Trophoblast cell (in vitro differentiated cells and primary cell): Measurements from ENCODE around the gene HIRA.

Source experiments
- DNase-seq, 2 donors: peaks; one replicate each; pipeline ENCODE4 v3.0.0-alpha.2; 2016
- H2AFZ ChIP-seq: 2 replicates; pipeline ENCODE4 v1.6.1; 2013; ENCODE audit warnings: low read length, moderate library complexity, mild to moderate bottlenecking; ENCODE audit not compliant: insufficient read depth, poor library complexity
- H2AK5ac ChIP-seq: 2 replicates; pipeline ENCODE4 v1.6.1; 2013; ENCODE audit warnings: mild to moderate bottlenecking, low read length
- H2BK120ac ChIP-seq: 2 replicates; pipeline ENCODE4 v1.6.1; 2013; ENCODE audit warnings: low read length, mild to moderate bottlenecking, moderate library complexity; ENCODE audit not compliant: insufficient read depth, poor library complexity
- H2BK12ac ChIP-seq: 2 replicates; pipeline ENCODE4 v1.6.1; 2013; ENCODE audit warnings: mild to moderate bottlenecking, low read length, moderate library complexity
- H2BK5ac ChIP-seq: 2 replicates; pipeline ENCODE4 v1.6.1; 2013; ENCODE audit warnings: low read length, low read depth, moderate library complexity, mild to moderate bottlenecking; ENCODE audit not compliant: poor library complexity
- H3K14ac ChIP-seq: 2 replicates; pipeline ENCODE4 v1.6.1; 2013; ENCODE audit warnings: mild to moderate bottlenecking, low read length
- H3K18ac ChIP-seq: 2 replicates; pipeline ENCODE4 v1.6.1; 2013; ENCODE audit warnings: mild to moderate bottlenecking, low read length
- H3K23ac ChIP-seq: 2 replicates; pipeline ENCODE4 v1.6.1; 2013; ENCODE audit warnings: low read length
- H3K27ac ChIP-seq: 2 replicates; pipeline ENCODE4 v1.5.1; 2013; ENCODE audit warnings: low read depth, mild to moderate bottlenecking, inconsistent platforms, low read length, moderate library complexity
- H3K27me3 ChIP-seq: 2 replicates; pipeline ENCODE4 v1.6.1; 2013; ENCODE audit warnings: inconsistent platforms, mild to moderate bottlenecking, low read length, moderate library complexity; ENCODE audit not compliant: insufficient read depth
- H3K36me3 ChIP-seq, 2 experiments: 1 replicate in 1 of 2; 2 replicates in 1 of 2; pipeline ENCODE4 v1.6.1; 2013; ENCODE audit warnings: low read length in 2 of 2, mild to moderate bottlenecking in 2 of 2, moderate library complexity in 1 of 2; ENCODE audit not compliant: insufficient read depth in 2 of 2, control insufficient read depth in 1 of 2
- H3K4ac ChIP-seq: 2 replicates; pipeline ENCODE4 v1.6.1; 2013; ENCODE audit warnings: low read depth, mild to moderate bottlenecking, low read length, moderate library complexity
- H3K4me1 ChIP-seq, 2 experiments: 1 replicate in 1 of 2; 2 replicates in 1 of 2; pipeline ENCODE4 v1.6.1; 2013; ENCODE audit warnings: low read length in 2 of 2, mild to moderate bottlenecking in 2 of 2, moderate library complexity in 1 of 2; ENCODE audit not compliant: insufficient read depth in 2 of 2, control insufficient read depth in 1 of 2
- H3K4me2 ChIP-seq: 2 replicates; pipeline ENCODE4 v1.6.1; 2013; ENCODE audit warnings: inconsistent platforms, mild to moderate bottlenecking, low read length, moderate library complexity
- H3K4me3 ChIP-seq: 2 replicates; pipeline ENCODE4 v1.5.1; 2013; ENCODE audit warnings: mild to moderate bottlenecking, low read depth, low read length, inconsistent platforms
- H3K79me1 ChIP-seq: one replicate; pipeline ENCODE4 v1.6.1; 2013; ENCODE audit warnings: low read length
- H3K79me2 ChIP-seq: 2 replicates; pipeline ENCODE4 v1.6.1; 2013; ENCODE audit warnings: low read length, mild to moderate bottlenecking; ENCODE audit not compliant: control insufficient read depth, insufficient read depth, poor library complexity
- H3K9ac ChIP-seq: 2 replicates; pipeline ENCODE4 v1.6.1; 2013; ENCODE audit warnings: mild to moderate bottlenecking, low read length
- H3K9me3 ChIP-seq: 2 replicates; pipeline ENCODE4 v1.6.1; 2013; ENCODE audit warnings: low read depth, mild to moderate bottlenecking, control low read depth, inconsistent platforms, low read length; ENCODE audit not compliant: insufficient read depth
- H4K12ac ChIP-seq: 2 replicates; pipeline ENCODE4 v1.6.1; 2013; ENCODE audit warnings: low read depth, mild to moderate bottlenecking, low read length, moderate library complexity
- H4K8ac ChIP-seq: 2 replicates; pipeline ENCODE4 v1.6.1; 2013; ENCODE audit warnings: low read depth, mild to moderate bottlenecking, low read length, moderate library complexity
- H4K91ac ChIP-seq: one replicate; pipeline ENCODE4 v1.6.1; 2013; ENCODE audit warnings: low read depth, mild to moderate bottlenecking, low read length, moderate library complexity
- WGBS: extraction: QIAGEN DNeasy Blood & Tissue Kit; methylation state at CpG from one replicate; pipeline ENCODE4 v1.1.7; 2013; ENCODE audit warnings: missing lambda C conversion rate; ENCODE audit not compliant: insufficient read length, insufficient coverage; ENCODE audit errors: extremely low coverage; 5-methylcytosine and 5-hydroxymethylcytosine counted together

HIRA gene

DNA sequence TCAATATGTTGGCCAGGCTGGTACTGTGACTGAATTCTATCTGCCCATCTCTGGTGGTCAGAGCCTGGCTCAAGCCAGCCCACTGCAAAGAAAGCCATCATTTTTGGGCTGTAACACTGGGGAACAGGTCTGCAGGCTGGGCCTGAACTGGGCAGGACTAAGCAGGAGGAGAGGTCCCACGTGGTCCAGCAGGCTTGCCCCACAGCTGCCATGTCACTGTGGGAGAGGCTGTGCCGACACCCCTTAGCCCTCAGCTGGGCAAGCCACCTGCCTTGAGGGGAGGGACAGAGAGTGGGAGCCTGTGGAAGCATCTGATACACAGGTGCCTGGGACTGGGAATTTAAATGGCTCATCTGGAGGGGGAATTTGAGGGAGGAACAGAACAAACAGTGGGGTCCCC is 73.3 kb downstream of the HIRA start:
- Histone ChIP-seq H3K23ac (no peak overlapping the region), H4K91ac (peak overlapping the region; percentile 32), H2BK120ac (peak overlapping the region; percentile 24), H3K14ac (peak overlapping the region; percentile 53), H3K79me2 (no peaks in the 10 kb centered on the region), H3K9me3 (peaks cover 5% of the 10 kb centered on the region), H3K27me3 (no peaks in the 10 kb centered on the region), H2AK5ac (peak overlapping the region; percentile 5), H3K18ac (no peak overlapping the region), H2BK12ac (no peak overlapping the region), H3K9ac (no peak overlapping the region), H3K4me2 (no peak overlapping the region), H3K4ac (no peak overlapping the region), H3K27ac (peak overlapping the region; percentile 14), H3K36me3 (peaks cover 60 to 71% of the 10 kb centered on the region in 2 experiments), H2AFZ (no peak overlapping the region), H3K4me3 (no peak overlapping the region), H2BK5ac (no peak overlapping the region), H3K79me1 (peaks cover 3% of the 10 kb centered on the region), H4K8ac (no peak overlapping the region), H4K12ac (no peak overlapping the region), H3K4me1 (peaks cover 15 to 18% of the 10 kb centered on the region in 2 experiments)
- no CpG with 5 or more reads among the region's 2 CpGs for WGBS
- DNase-seq = no peak

DNA sequence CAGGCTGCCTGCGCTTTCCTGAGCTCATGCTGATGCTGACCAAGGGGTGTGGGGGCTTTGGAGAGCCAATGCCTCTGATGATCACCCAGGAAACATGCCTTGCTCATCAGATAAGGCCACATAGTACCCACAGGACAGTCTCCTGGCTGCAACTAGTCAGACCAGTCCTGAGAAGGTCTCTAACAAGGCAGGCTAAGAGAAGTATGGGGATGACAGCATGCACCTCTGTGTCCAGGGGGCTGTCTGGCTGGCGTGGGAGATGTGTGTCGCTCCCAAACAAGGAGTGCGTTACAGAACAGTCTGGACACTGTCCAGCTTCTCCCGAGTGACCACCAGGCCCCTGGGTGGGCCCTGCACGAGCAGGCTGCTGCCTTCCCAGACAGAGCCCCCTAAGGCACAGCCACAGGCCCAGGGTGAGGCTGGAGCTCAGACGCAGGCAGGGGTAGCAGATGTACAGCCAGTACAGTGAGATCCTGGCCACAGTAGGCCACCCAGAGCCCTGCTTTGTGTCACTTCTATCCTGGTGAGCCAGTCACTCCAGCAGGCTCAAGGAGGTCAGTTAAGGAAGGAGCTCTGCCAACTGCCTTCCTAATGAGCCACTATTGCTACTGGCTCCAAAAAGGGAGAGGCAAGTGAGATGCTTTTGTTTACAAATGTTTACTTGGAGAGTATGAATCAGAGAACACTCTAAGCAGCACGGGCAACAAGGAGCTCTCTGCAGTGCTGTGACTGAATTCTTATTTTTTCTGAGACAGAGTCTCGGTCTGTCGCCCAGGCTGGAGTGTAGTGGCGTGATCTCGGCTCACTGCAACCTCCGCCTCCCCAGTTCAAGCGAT is 74.0 kb downstream of the HIRA start:
- H3K23ac ChIP-seq = no peak overlapping the region
- no peak overlapping the region for H3K18ac ChIP-seq
- H3K27ac ChIP-seq = peak overlapping the region; percentile 58
- H3K4me2 ChIP-seq = no peak overlapping the region
- peak overlapping the region; percentile 15 for H2BK120ac ChIP-seq
- H3K9me3 ChIP-seq = peaks cover 5% of the 10 kb centered on the region
- H3K14ac ChIP-seq = peak overlapping the region; percentile 25
- no peaks in the 10 kb centered on the region for H3K27me3 ChIP-seq
- H2AFZ ChIP-seq = no peak overlapping the region
- no peak overlapping the region for H2AK5ac ChIP-seq
- H3K4me1 ChIP-seq = peaks cover 15 to 18% of the 10 kb centered on the region in 2 experiments
- peaks cover 65 to 78% of the 10 kb centered on the region in 2 experiments for H3K36me3 ChIP-seq
- WGBS = no CpG with 5 or more reads among the region's 14 CpGs
- no peak overlapping the region for H3K4me3 ChIP-seq
- H2BK12ac ChIP-seq = no peak overlapping the region
- H4K12ac ChIP-seq = peak overlapping the region; percentile 11
- no peak overlapping the region for H3K9ac ChIP-seq
- peak; percentile 7 to 51 for DNase-seq
- H3K79me2 ChIP-seq = no peaks in the 10 kb centered on the region
- no peak overlapping the region for H4K8ac ChIP-seq
- peak overlapping the region; percentile 44 for H4K91ac ChIP-seq
- H2BK5ac ChIP-seq = peak overlapping the region; percentile 16
- no peak overlapping the region for H3K4ac ChIP-seq
- H3K79me1 ChIP-seq = peaks cover 3% of the 10 kb centered on the region

DNA sequence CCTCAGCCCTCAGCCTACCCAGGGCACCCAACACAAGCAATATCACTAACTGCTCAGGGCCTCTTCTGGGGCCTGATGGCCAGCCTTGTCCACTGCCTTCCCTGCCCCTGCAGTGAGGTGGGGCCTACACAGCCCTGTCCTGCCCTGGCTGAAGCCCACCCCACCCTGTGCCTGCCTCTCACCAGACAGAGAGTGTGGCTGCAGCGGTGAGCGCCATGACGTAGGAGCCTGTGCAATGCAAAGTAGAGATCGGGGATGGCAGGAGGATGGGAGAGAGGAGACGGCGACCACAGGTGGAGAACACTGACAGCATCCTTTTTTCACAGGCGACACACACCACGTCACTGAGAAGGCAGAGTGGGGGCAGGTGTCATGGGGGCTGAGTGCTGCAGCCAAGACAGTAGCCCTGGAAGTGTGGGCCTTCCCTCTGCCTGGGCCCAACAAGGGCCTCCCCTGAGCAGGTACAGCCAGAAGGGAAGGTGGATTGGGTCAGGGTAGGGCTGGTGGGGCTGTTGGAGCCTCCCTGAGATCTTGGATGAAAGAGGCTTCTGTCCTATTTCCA is 74.7 kb downstream of the HIRA start:
- Histone ChIP-seq H2AK5ac (no peak overlapping the region), H2BK12ac (no peak overlapping the region), H3K18ac (no peak overlapping the region), H2AFZ (no peak overlapping the region), H2BK5ac (no peak overlapping the region), H3K36me3 (peaks cover 68 to 83% of the 10 kb centered on the region in 2 experiments), H3K4me3 (no peak overlapping the region), H4K8ac (no peak overlapping the region), H3K27me3 (no peaks in the 10 kb centered on the region), H3K79me2 (no peaks in the 10 kb centered on the region), H3K23ac (no peak overlapping the region), H3K27ac (peak overlapping the region; percentile 24), H3K4me2 (no peak overlapping the region), H4K91ac (no peak overlapping the region), H3K4ac (no peak overlapping the region), H4K12ac (no peak overlapping the region), H3K9ac (no peak overlapping the region), H3K79me1 (peaks cover 3% of the 10 kb centered on the region), H3K14ac (no peak overlapping the region), H2BK120ac (no peak overlapping the region), H3K4me1 (peaks cover 15 to 18% of the 10 kb centered on the region in 2 experiments), H3K9me3 (peaks cover 5% of the 10 kb centered on the region)
- DNase-seq = no peak
- no CpG with 5 or more reads among the region's 8 CpGs for WGBS

DNA sequence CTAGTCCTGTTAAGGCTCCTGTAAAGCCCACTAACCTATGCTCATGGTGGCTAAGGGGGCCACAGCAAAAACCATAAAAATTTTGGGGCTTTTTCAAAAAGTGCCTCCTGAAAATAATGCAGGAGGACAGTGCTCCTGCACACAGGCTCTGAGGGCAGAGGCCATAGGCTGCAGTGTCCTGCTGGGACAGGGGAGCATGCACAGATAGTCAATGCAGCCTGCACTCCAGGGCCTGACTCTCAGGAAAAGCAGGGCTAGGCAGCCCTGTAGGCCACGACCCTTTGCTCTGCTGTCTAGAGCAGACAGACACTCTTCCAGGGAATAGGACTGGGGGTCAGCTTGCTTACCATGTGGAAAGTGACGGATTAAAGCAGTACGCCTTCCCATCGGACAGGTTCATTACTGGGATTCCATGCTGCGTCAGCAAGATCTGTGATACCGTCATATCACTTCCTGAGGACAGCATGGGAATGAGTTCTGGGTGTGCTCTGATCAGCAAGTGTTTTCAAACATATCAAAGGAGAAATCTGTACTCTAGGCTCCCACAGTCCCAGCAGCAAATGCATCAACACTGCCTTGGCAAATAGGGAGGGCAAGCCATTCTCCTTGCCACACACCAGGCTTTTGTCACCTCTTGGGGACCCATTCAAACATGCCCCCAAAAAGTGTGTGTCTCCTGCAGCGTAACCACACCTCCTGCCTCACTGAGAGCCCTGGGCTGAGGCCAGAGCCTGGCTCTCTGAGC is 75.9 kb downstream of the HIRA start:
- Histone ChIP-seq H2AK5ac (no peak overlapping the region), H3K4me2 (no peak overlapping the region), H2BK120ac (no peak overlapping the region), H3K27me3 (no peaks in the 10 kb centered on the region), H3K9ac (no peak overlapping the region), H3K9me3 (peaks cover 5% of the 10 kb centered on the region), H3K4ac (no peak overlapping the region), H3K36me3 (peaks cover 64 to 82% of the 10 kb centered on the region in 2 experiments), H3K4me3 (no peak overlapping the region), H4K12ac (no peak overlapping the region), H2AFZ (no peak overlapping the region), H3K79me2 (no peaks in the 10 kb centered on the region), H3K18ac (no peak overlapping the region), H4K91ac (no peak overlapping the region), H2BK12ac (no peak overlapping the region), H3K79me1 (peaks cover 3% of the 10 kb centered on the region), H3K27ac (no peak overlapping the region), H3K23ac (no peak overlapping the region), H3K4me1 (peaks cover 15 to 18% of the 10 kb centered on the region in 2 experiments), H4K8ac (no peak overlapping the region), H3K14ac (no peak overlapping the region), H2BK5ac (no peak overlapping the region)
- no peak for DNase-seq
- WGBS = no CpG with 5 or more reads among the region's 7 CpGs
